Activated CD4-positive, alpha-beta T cell treated with anti-CD3 and anti-CD28 coated beads, Interleukin-2, amount 50 U/mL, for 48 hours (primary cell): ENCODE measurements around the gene ZNF579.
A peak's percentile ranks its signal among the peaks of the same experiment; 100 is the strongest.

ENCODE experiments used
- DNase-seq, 2 experiments: peaks; one replicate each; pipeline ENCODE4 v3.0.0-alpha.2; 2020

The ZNF579 gene

DNA sequence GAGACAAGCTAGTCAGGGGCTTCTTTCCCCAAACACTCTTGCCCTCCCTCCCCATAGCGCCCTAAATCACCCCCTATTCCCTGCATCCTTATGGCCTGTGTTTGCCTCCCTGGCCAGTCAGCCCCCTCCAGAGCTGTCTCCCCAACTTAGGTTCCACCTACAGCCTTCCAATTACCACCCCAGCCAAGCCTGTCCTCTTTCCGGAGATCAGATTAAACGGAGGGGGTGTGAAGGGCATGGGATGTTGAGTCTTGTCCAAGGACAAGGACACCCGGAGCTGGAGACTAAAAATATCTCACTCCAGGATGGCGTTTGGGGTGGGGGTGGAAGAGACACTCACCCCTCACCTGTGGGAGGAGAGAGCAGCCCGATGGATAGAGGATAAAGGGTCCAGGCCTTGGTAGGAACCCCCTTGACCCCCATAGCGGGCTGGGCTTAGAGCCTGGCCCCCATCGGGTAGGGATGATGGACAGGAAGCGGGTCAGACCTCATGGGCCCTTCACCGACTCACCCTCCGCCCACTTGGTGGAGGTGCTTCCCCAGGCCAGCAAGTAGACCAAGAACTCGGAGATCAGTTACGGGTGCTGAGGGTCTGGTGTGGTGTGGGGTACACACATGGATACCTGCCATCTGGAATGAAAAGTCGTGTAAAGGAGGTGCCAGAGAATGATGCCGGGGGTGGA, 30.8 kb upstream of the ZNF579 start:
- DNase-seq, result no peak

DNA sequence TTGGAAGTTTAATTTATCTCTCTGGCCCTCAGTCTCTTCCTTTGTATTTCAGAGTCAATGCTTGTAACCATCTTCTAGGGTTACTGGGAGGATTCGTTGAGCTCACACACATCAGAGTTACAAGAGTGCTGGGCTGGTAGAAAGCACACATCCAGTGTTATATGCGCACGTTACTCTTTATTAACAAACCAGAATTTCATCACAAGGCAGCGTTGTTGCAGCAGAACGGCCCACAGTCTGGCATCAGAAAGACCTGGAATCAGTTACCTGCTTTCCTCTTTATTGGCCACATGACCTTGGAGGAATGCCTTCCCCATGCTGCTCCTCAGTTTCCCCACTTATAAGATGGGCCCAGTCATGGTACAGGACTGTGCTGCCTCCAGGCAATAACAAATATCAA, 28.7 kb upstream of the ZNF579 start:
- no peak for DNase-seq

DNA sequence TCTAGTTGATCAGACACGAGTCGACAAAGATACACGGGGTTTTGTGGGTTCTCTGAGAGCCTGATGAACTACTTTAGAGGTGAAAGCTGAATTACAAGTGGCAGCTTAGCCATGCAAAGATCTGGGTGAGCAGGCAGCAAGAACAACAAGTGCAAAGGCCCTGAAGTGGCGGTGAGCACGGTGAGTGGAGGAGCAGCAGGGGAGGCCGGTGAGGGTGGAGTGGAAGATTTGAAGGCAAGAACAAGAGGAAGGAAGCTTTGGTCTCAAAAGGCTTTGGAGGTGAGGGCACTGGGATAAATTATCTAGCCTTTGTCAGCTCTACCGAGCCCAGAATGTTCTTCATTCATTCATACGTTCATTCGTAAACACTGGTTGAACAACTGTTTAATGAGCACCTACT, 26.2 kb upstream of the ZNF579 start:
- DNase-seq, result no peak

DNA sequence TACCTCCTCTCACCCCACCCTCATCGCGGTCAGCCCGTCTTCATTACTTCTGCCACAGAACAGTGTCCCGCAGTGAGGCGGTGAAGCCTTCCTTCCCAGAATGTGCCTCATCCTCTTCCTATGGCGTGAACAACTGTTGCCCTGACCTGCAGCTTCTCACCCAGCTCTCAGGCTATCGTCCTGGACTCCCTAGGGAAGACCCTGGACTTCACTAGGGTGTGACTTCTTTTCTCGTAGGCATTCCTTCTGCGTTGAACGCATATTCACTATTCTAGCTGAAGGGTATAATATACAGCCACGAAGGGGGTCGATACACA, 25.8 kb upstream of the ZNF579 start:
- DNase-seq, result no peak

DNA sequence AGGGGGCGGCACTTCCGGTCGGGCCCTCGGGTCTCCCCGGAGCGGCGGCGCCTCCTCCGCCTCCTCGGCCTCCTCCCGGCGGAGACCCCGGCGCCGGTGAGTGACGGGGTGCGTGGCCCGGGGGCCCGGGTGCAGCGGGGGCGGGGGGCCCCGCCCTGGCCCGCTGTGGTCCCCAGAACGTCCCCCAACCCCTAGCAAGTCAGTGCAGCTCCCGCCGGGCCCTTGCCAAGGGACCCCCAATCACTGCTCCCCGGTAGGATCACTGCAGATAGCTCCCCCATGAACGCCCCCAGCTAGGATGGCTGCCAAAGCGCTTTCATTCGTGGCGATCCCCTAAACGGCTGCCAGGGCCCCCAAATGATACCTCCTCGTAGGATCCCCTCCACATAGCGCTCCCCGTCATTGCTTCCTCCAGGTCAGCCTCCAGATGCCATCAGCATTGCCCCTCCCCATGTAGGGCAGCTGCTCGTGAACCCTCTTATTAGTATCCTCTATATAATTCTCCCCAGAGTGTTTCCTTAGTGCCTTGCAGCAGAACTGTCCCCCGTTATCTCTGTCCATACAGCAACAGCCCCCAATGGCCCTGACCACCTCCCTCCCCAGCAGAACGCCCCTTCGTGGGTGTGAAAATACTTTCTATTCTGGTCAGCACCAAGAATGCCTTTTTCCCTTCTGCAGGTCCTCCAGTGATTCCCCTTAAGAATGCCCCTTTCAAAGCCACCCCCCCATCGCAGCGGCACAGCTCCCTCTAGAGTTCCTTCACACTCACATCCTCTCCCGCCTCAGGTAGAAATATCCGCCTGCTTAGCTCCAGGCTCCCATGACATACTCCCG, 25.2 kb upstream of the ZNF579 start, which contains the start of gene ZNF865:
Gene ZNF865 (plus strand): TSS at position 11 of the 834 bp plus-strand sequence. CDS start 7,972 bp downstream, outside the sequence.
- DNase-seq, result peak; percentile 77 to 82

DNA sequence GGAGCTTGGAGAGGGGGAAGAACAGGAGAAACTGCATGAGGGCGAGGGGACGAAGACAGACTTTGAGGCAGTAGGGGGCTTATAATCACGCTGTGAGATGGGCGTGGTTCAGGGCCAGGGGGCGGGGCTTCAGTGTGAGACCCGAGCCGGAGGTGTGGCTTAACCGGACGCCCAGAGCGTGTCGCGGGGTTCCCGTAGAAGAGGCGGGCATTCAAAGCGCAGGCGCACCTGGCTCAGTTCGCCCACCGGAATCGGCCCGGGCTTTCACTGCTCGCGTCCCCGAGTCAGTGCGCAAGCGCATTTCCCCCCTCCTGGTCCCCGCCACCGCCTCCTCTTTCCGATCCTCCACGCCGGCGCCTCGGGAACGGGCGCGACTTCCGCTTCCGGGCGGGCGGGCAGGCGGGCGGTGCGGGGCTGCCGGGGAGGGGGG, 24.6 kb upstream of the ZNF579 start:
- DNase-seq, result peak; percentile 99

DNA sequence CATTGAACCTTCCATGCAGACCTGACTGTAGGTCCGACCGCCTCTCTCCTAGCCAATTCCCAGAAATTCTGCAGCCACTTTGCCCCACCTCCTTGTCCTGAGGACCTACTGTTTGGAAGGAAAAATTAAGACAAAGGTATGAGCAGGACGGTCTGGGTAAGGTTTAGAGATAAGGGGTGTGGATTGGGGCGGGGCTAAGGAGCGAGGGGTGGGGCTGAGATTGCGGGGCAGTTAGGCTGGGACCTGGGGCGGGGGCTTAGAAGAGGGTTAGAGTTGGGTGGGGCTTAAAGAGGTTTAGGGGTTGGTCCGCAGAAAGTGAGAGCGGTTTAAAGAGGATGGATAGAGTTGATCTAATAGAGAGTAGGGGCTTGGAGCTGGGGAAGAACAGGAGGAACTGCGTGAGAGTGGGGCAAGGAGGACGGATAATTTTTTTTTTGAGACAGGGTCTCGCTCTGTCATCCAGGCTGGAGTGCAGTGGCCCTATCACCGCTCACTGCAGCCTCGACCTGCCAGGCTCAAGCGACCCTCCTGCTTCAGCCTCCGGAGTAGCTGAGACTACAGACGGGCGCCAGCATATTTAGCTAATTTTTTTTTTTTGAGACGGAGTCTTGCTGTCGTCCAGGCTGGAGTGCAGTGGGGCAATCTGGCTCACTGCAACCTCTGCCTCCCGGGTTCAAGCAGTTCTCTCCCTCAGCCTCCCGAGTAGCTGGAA, 23.1 kb upstream of the ZNF579 start:
- DNase-seq, result no peak

DNA sequence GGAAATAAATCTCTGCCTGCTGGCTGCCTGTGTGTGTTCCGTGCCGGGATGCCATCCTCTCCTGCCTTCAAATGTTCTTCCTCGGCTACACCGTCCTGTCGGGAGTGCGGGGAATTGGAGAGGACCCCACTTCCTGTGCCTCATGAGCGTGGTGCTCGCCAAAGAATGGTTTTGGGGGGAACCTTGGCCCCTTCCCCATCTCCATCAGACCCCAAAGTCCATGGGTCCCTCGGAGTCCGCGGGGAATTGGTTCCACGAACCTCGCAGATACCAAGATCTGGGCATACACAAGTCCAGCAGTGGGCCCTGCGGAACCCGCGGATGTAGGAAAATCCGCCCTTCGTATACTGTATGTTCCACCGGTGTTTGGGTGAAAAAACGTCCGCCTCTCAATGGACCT, 22.5 kb upstream of the ZNF579 start:
- DNase-seq, result no peak

DNA sequence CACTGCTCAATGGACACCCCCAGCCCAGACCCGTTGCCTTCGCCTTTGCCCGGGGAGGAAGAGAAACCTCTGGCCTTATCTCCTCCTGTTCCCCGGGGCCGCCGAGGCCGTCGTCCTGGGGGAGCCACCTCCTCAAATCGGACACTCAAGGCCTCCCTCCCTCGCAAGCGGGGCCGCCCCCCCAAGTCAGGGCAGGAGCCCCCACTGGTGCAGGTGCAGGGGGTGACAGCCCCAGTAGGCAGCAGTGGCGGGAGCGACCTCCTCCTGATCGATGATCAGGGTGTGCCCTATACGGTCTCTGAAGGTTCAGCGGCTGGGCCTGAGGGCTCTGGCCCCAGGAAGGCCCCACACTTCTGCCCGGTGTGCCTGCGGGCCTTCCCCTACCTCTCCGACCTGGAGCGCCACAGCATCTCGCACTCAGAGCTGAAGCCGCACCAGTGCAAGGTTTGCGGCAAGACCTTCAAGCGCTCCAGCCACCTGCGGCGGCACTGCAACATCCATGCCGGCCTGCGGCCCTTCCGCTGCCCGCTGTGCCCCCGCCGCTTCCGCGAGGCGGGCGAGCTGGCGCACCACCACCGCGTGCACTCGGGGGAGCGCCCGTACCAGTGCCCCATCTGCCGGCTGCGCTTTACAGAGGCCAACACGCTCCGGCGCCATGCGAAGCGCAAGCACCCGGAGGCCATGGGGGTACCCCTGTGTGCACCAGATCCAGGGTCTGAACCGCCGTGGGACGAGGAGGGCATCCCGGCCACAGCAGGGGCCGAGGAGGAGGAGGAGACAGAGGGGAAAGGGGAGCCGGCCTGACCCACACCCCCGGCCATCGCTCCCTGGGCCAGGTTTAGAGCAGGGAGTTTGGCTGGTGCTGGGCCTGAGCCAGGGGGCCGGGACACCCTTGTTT, 21.7 kb upstream of the ZNF579 start:
- no peak for DNase-seq

DNA sequence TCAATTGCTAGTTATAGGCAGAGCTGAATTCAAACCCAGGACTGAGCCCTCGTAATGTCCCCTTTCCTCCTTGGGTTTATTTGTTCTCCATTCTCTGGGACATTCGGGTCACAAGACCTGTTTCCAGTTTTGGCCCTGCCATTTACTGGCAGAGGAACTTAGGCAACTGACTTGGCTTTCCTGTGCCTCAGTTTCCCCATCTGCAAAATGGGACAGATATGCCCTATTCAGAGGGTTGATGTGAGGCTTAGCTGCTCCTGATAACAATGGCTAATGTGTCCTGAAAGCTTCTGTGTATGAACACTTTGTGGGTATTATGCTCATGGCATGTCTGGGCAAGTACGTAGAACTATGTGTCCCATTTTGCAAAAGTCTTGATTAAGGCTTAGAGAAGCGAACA, 20.4 kb upstream of the ZNF579 start:
- no peak for DNase-seq

DNA sequence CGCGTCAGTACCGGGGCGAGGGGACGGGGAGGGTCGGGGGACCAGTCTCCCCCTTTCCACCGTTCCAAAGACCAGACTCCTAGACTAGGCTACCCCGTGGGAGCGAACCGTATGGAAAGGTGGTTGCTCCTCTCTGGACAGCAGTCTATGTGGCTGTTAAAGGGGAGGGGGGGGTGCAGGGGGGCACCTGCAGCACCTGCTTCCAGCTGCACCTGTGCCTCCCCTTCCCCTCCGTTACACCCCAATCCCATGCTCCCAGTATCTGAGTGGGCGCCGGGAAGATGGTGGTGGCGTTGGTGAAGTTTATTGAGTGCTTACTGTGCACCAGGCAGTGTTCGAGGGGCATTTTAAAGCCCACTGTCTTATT, 20.0 kb upstream of the ZNF579 start:
- DNase-seq, result no peak

DNA sequence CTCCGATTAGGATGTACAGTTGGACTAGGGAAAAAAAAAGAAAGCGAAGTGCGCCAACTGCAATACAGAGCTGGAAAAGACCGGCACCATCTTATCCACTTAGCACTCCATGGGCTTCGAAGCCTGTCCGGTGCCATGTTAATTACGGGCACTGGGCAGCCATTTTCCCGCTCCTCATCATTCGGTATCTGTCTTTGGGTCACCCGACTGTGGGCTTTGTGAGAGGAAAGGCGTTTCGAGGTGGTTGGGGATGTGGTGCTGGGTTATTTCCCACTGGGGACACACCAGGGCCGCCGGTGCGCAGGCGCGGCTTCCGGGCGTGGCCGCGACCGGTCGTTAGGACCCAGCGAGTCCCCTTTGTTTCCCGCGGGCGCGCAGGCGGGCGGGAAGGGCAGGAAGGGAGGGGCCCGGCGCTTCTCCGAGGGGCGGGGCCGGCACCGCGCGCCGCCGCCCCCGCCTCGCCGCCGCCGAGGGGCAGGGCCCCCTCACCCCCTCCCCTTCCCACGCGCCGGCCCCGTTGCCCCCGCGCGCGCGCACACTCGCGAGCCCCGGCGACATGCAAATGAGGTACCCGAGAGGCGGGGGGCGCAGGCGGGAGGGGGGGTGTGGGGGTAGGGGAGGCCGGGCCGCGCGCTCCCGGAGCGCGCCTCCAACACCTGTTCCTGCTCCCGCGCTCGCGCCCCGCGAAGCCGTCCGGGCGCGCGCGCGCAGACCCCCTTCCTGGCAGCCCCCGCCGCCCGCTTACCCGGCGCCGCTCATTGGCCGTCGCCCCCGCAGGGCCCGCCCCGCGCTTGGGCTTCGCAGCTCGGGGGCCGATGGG, 19.4 kb upstream of the ZNF579 start, which contains the start of gene ZNF524:
Gene ZNF524 (plus strand): TSS at position 447 of the 820 bp plus-strand sequence. CDS start 1,825 bp downstream, outside the sequence.
- peak; percentile 81 to 83 for DNase-seq

DNA sequence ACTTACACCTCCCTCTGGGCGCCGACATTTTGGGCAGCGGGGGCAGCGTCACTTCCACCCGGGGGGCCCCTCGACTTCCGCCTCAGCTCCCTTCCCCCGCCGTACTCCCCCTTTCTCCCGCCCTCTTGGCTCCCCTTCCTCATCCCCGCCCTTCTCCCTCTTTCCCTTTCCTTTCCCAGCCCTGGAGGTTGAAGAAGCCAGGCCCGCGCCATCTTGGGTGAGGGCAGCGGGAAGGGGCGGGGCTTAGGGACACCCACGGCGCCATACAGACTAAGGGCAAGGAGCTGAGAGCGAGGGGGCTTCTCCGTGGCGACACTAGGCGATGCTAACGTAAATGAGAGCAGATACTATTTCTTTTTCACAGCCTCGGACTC, 18.8 kb upstream of the ZNF579 start, which contains the start of gene FIZ1:
Gene FIZ1 (minus strand): TSS at position 50 of the 374 bp plus-strand sequence. CDS start 1,652 bp downstream, outside the sequence.
- DNase-seq, result peak; percentile 97 to 98

DNA sequence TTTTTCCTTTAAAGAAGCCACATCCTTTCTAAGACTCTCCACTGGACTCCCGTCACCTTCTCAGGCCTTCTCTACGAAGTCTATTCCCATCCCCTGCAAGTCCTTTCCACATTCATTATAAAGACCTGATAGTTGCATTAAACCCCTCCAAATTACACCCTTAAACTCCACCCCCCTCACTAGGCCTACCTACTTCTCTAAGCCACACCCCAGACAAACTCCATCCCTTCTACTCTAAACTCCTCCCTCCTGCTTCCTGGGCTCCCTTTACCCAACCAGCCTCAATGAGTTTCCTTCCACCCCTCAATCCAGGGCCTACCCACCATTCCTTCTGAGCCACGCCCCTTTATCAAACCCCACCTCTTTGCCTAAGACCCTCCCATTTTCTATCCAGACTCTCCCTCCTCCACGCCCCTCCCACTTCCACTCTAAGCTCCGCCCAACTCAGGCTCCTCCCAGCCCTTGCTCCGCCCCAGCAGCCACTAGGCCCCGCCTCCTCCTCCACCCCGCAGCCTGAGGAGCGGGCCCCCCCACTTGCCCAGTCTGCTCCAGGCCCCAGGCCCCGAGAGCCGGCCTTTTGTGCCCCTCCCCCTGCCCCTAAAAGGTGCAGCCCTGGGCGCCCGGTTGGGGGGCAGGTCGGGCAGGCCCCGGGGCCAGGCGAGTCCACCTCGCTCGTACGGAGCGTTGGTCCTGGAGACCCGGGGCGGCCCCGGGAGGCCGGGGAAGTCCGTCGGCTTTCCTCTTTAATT, 18.2 kb upstream of the ZNF579 start:
- peak; percentile 92 to 93 for DNase-seq

DNA sequence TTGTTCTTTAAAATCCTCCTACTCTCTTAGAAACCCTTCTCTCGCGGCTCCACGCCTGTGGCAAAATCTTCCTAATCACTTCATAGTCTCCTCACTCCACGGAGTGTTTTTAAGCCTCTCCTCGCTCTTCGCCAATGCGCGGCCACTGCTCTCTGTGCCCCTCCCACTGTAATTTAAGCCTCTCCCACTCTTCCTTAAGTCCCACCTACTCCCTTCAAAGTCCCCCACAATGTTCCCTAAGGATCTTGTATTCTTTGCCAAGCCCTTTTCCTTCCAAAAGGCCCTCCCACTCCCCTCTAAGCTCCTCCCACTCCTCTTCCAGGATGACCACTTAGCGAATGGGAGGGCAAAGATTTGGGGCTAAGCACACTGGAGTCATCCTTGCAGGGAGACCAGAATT, 17.4 kb upstream of the ZNF579 start:
- DNase-seq, result no peak

DNA sequence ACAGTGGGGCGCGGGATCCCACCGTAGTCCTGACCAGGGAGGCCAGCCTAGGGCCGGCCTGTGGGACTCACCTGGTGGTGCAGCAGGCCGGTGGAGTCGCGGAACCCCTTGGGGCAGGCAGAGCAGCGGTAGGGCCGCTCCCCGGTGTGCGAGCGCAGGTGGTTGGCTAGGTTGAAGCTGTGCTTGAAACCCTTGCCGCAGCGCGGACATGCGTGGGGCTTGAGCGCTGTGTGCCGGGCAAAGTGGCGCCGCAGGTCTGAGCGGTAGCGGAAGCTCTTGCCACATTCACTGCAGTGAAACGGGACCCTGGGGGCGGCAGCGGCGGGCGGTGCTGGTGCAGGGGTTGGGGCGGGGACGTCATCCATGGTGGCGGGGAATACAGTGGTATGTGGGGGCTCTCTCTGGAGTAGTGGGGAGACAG, 16.9 kb upstream of the ZNF579 start:
- no peak for DNase-seq

DNA sequence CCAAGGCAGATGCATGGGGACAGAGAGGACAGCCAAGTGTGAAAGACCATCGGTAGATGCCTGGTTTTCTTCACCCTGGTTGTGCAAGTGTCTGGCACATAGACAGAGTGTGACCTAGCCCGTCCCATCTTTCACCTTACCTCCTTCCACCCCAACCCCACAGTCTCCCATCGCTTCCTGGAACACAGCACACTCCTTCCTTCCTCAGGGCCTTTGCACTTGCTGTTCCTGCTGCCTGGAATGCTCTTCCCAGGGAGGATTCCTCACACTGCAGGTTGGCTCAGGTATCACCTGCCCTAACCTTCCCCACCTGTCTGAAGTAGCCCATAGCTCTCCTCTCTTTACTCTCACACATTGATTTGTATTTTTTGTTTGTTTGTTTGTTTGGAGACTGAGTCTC, 15.7 kb upstream of the ZNF579 start:
- DNase-seq, result no peak

DNA sequence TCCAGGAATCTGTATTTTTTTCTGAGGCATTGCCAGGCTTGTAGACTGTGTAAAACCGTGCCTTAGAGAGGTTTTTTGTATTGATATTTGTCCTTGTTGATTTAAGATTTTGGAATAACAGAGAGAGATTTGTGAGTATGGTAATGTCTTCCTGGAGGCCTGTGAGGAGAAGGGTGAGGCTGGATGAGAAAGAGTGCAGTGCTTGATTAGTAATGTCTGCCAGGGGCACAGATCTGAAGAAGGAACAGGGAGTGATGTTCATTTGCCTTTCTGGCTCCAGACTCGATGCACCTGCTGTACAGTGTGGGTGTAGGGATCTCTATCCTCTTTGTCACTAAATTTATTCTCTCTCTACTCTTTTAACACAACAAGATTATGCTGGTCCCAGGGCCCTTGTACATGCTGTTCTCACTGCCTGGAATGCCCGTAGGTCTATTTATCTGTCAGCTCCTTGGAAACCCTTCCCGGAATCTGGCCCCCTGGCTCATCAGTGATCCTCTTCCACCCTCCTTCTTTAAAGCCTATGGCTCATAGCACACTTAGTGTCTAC, 14.4 kb upstream of the ZNF579 start:
- DNase-seq, result no peak

DNA sequence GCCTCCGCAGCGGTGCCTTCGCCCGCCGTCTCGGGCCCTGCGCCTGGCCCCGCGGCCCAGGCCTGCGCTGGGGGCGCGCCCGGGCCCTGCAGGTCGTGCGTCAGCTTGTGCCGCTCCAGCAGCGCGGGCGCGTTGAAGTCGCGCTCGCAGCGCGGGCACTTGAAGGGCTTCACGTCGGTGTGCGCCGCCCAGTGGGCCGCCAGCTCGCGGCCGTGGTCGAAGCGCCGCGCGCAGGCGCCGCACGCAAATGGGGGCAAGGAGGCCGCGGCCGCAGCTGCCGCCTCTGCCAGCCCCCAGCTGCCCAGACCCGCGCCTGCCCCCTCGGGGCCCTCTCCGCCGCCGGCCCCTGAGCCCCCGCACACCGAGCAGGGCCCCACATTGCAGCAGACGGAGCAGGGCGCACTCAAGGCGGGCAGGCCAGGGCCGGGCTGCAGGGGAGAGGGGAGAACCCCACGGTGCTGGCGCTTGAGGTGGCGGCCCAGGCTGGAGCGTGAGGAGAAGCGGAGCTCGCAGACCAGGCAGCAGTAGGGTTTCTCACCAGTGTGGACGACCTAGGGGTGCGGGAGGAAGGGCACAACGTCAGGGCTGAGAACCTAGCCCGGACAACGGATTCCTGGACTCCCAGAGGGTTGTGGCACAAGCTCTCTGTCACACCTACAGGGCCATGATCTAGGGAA, 12.6 kb upstream of the ZNF579 start:
- DNase-seq, result no peak
